ENCODE results near the gene SNAPC4.

DNA sequence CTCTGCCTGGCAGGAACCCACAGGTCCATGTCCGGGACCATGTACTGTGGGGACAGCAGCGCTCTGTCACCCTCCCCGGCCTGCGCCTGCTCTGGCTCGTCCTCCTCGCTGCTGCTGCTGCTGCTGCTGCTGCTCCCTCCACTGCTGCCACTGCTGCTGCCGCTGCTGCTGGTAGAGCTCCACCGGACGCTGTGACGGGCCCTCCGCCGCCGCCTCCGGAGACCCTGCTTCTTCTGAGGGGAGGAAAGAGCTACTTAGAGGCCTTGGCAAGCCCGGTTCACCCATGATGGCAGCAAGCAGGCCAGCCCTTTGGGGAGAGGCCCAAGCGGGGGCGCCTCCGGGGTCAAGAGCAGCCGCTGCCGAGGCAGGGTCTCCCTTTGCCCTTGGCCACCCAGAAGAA lies 16.5 kb downstream of the SNAPC4 start:
- TF ChIP-seq, protein P1, sequence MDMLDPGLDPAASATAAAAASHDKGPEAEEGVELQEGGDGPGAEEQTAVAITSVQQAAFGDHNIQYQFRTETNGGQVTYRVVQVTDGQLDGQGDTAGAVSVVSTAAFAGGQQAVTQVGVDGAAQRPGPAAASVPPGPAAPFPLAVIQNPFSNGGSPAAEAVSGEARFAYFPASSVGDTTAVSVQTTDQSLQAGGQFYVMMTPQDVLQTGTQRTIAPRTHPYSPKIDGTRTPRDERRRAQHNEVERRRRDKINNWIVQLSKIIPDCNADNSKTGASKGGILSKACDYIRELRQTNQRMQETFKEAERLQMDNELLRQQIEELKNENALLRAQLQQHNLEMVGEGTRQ (CRISPR knock-in tag; IDR thresholded peaks at IDR 0.05) = no peak
- TF ChIP-seq POLR2H (tag; IDR thresholded peaks at IDR 0.05; ENCODE audit: low read depth) (no peak), FOXP1 (CRISPR knock-in tag; IDR thresholded peaks at IDR 0.05) (no peak), CTCF (IDR thresholded peaks at IDR 0.05 in 2 of 3, conservative IDR thresholded peaks at IDR 0.05 in 1 of 3; ENCODE audit: insufficient read depth in 2 of 3, low read depth in 1 of 3, low read length in 3 of 3) (no peak), RBM39 (optimal IDR thresholded peaks at IDR 0.05; ENCODE audit: low read depth, low read length) (no peak), NRF1 (conservative IDR thresholded peaks at IDR 0.05 in 1 of 2, IDR thresholded peaks at IDR 0.05 in 1 of 2) (no peak), RAD21 (CRISPR knock-in tag; conservative IDR thresholded peaks at IDR 0.05 in 1 of 2, IDR thresholded peaks at IDR 0.05 in 1 of 2) (no peak), KAT2B (IDR thresholded peaks at IDR 0.05; ENCODE audit: low read depth, low read length) (no peak), NR2C2 (CRISPR knock-in tag; IDR thresholded peaks at IDR 0.05) (no peak), NR2C2 (tag; IDR thresholded peaks at IDR 0.05) (no peak), YY1 (IDR thresholded peaks at IDR 0.05; ENCODE audit: borderline replicate concordance in 1 of 3, control insufficient read depth in 1 of 3, extremely low read depth in 1 of 3, insufficient read depth in 3 of 3, insufficient read length in 1 of 3, insufficient replicate concordance in 2 of 3, low read depth in 1 of 3, low read length in 2 of 3) (no peak), ZBTB11 (CRISPR knock-in tag; IDR thresholded peaks at IDR 0.05) (no peak)
- TF ChIP-seq, protein P2, sequence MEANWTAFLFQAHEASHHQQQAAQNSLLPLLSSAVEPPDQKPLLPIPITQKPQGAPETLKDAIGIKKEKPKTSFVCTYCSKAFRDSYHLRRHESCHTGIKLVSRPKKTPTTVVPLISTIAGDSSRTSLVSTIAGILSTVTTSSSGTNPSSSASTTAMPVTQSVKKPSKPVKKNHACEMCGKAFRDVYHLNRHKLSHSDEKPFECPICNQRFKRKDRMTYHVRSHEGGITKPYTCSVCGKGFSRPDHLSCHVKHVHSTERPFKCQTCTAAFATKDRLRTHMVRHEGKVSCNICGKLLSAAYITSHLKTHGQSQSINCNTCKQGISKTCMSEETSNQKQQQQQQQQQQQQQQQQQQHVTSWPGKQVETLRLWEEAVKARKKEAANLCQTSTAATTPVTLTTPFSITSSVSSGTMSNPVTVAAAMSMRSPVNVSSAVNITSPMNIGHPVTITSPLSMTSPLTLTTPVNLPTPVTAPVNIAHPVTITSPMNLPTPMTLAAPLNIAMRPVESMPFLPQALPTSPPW (CRISPR knock-in tag; IDR thresholded peaks at IDR 0.05) = no peak
